ENCODE data around the gene BICD2. TPM values are rescaled to one million over a fixed set of nuclear protein-coding genes. Genes with fewer than 3 reads are reported as not detected.

Gene BICD2
- total RNA-seq, 1 experiment from 2014 or later: 25.6 TPM

GRCh38 chr9:92714016-92714415 is 50.6 kb downstream of the BICD2 start:
- Histone ChIP-seq H3K9ac (ENCODE audit: low read length) (no peak overlapping the region), H2AFZ (ENCODE audit: low read length) (no peak overlapping the region), H3K9me3 (ENCODE audit: low read length) (no peaks in the 10 kb centered on the region)

GRCh38 chr9:92713528-92713927 is 51.1 kb downstream of the BICD2 start:
- H3K27me3 ChIP-seq (ENCODE audit: low read length): no peaks in the 10 kb centered on the region
- no peaks in the 10 kb centered on the region for H4K20me1 ChIP-seq (ENCODE audit: insufficient read depth, low read depth, low read length)
- no peak for DNase-seq
- H3K27ac ChIP-seq (ENCODE audit: low read length): no peak overlapping the region
- no peak overlapping the region for H3K4me3 ChIP-seq (ENCODE audit: low read length)
- H3K9me2 ChIP-seq (replicated peaks; ENCODE audit: insufficient read depth, low read length): no peaks in the 10 kb centered on the region
- H2AFZ ChIP-seq (ENCODE audit: low read length): no peak overlapping the region
- H3K9ac ChIP-seq (ENCODE audit: low read length): no peak overlapping the region
- H3K36me3 ChIP-seq (ENCODE audit: insufficient read depth, low read length): peaks cover 15% of the 10 kb centered on the region
- peaks cover 38% of the 10 kb centered on the region for H3K4me1 ChIP-seq (ENCODE audit: low read length)
- no peak overlapping the region for H3K4me2 ChIP-seq (ENCODE audit: low read depth, low read length, poor library complexity, severe bottlenecking)
- peaks cover 34% of the 10 kb centered on the region for H3K79me2 ChIP-seq (ENCODE audit: low read length)
- H3K9me3 ChIP-seq (ENCODE audit: low read length): no peaks in the 10 kb centered on the region

More at GRCh38 chr9:92714016-92714415, 50.6 kb downstream of the BICD2 start:
- H3K27me3 ChIP-seq (ENCODE audit: low read length): no peaks in the 10 kb centered on the region
- H3K36me3 ChIP-seq (ENCODE audit: insufficient read depth, low read length): peaks cover 15% of the 10 kb centered on the region
- no peak for DNase-seq
- peaks cover 34% of the 10 kb centered on the region for H3K79me2 ChIP-seq (ENCODE audit: low read length)
- no peaks in the 10 kb centered on the region for H3K9me2 ChIP-seq (replicated peaks; ENCODE audit: insufficient read depth, low read length)
- peaks cover 43% of the 10 kb centered on the region for H3K4me1 ChIP-seq (ENCODE audit: low read length)
- H3K4me2 ChIP-seq (ENCODE audit: low read depth, low read length, poor library complexity, severe bottlenecking): no peak overlapping the region
- H3K4me3 ChIP-seq (ENCODE audit: low read length): no peak overlapping the region
- H4K20me1 ChIP-seq (ENCODE audit: insufficient read depth, low read depth, low read length): no peaks in the 10 kb centered on the region
- H3K27ac ChIP-seq (ENCODE audit: low read length): no peak overlapping the region

DNA sequence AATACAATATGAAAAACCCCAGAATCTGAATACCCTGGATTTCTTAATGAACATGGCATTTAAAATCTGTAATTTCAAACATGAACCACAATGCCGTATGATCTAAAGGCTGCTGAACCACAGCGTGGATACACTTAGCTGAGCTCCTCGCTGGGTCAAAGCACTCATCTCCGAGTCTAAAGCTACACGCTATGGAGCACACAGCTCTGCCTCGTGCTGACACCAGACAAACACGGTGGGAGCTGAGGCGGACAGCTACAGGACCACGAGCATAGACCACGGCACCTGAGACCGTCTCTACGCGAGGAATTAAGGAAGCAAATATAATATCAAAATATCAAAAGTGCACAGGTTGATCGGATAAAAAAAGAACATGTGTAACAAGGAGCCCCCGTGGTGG is 51.9 kb downstream of the BICD2 start:
- peaks cover 31% of the 10 kb centered on the region for H3K4me1 ChIP-seq (ENCODE audit: low read length)
- no peaks in the 10 kb centered on the region for H3K27me3 ChIP-seq (ENCODE audit: low read length)
- peaks cover 15% of the 10 kb centered on the region for H3K36me3 ChIP-seq (ENCODE audit: insufficient read depth, low read length)
- no peak overlapping the region for H3K4me2 ChIP-seq (ENCODE audit: low read depth, low read length, poor library complexity, severe bottlenecking)
- no peaks in the 10 kb centered on the region for H4K20me1 ChIP-seq (ENCODE audit: insufficient read depth, low read depth, low read length)
- H2AFZ ChIP-seq (ENCODE audit: low read length): no peak overlapping the region
- H3K27ac ChIP-seq (ENCODE audit: low read length): no peak overlapping the region
- no peak overlapping the region for H3K4me3 ChIP-seq (ENCODE audit: low read length)
- no peaks in the 10 kb centered on the region for H3K9me3 ChIP-seq (ENCODE audit: low read length)
- H3K79me2 ChIP-seq (ENCODE audit: low read length): peaks cover 34% of the 10 kb centered on the region
- no peak overlapping the region for H3K9ac ChIP-seq (ENCODE audit: low read length)
- no peak for DNase-seq
- no peaks in the 10 kb centered on the region for H3K9me2 ChIP-seq (replicated peaks; ENCODE audit: insufficient read depth, low read length)

DNA sequence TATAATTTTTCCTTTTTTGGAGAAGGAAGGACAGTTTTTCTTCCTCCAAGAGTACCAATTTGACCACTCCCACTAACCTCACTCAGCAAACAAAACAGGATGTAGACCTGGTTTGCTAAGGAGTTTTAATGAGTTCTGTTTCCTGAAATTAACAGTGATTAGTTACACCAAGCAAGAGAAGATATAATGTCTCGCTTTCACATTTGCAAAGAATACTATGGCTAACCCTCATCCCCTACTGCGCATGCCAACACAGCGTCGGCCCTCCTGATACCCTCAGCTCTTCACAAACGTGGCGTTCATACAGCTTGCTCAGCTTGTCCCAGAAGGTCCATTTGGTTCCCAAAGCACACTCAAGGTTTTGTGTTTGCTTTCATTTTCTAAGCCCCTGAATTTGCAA is 52.8 kb downstream of the BICD2 start:
- no peak for DNase-seq
- H3K9ac ChIP-seq (ENCODE audit: low read length): no peak overlapping the region
- H3K27ac ChIP-seq (ENCODE audit: low read length): no peak overlapping the region
- no peaks in the 10 kb centered on the region for H4K20me1 ChIP-seq (ENCODE audit: insufficient read depth, low read depth, low read length)
- no peaks in the 10 kb centered on the region for H3K9me3 ChIP-seq (ENCODE audit: low read length)
- H2AFZ ChIP-seq (ENCODE audit: low read length): no peak overlapping the region
- no peaks in the 10 kb centered on the region for H3K9me2 ChIP-seq (replicated peaks; ENCODE audit: insufficient read depth, low read length)
- peaks cover 15% of the 10 kb centered on the region for H3K36me3 ChIP-seq (ENCODE audit: insufficient read depth, low read length)
- H3K27me3 ChIP-seq (ENCODE audit: low read length): no peaks in the 10 kb centered on the region
- no peak overlapping the region for H3K4me2 ChIP-seq (ENCODE audit: low read depth, low read length, poor library complexity, severe bottlenecking)
- no peak overlapping the region for H3K4me3 ChIP-seq (ENCODE audit: low read length)
- H3K79me2 ChIP-seq (ENCODE audit: low read length): peaks cover 32% of the 10 kb centered on the region
- H3K4me1 ChIP-seq (ENCODE audit: low read length): peaks cover 22% of the 10 kb centered on the region

DNA sequence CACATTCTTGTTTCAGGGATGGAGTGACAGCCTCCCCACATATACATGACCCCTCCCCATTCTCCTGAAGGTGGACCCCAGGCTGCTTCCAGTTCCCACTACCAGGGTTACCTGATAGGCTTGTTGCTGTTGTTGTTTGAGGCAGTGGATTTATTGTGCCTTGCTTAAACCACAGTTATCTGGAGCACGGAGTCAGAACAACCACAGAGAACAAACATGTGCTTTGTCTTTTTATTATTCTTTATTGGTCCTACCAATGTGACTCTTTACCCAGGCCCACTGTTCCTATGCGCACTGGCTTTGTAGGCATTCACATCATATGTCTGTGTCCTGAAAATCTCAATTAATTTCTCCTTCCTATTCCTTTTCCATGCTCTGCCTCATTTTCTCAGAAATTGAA is 53.5 kb downstream of the BICD2 start:
- Histone ChIP-seq H3K9me2 (replicated peaks; ENCODE audit: insufficient read depth, low read length) (no peaks in the 10 kb centered on the region), H3K9me3 (ENCODE audit: low read length) (no peaks in the 10 kb centered on the region), H3K79me2 (ENCODE audit: low read length) (peaks cover 28% of the 10 kb centered on the region), H3K27me3 (ENCODE audit: low read length) (no peaks in the 10 kb centered on the region), H3K9ac (ENCODE audit: low read length) (no peak overlapping the region), H3K36me3 (ENCODE audit: insufficient read depth, low read length) (peaks cover 15% of the 10 kb centered on the region), H3K4me1 (ENCODE audit: low read length) (peaks cover 18% of the 10 kb centered on the region), H2AFZ (ENCODE audit: low read length) (no peak overlapping the region), H3K4me2 (ENCODE audit: low read depth, low read length, poor library complexity, severe bottlenecking) (no peak overlapping the region), H3K27ac (ENCODE audit: low read length) (no peak overlapping the region), H3K4me3 (ENCODE audit: low read length) (no peak overlapping the region), H4K20me1 (ENCODE audit: insufficient read depth, low read depth, low read length) (no peaks in the 10 kb centered on the region)
- DNase-seq: no peak

DNA sequence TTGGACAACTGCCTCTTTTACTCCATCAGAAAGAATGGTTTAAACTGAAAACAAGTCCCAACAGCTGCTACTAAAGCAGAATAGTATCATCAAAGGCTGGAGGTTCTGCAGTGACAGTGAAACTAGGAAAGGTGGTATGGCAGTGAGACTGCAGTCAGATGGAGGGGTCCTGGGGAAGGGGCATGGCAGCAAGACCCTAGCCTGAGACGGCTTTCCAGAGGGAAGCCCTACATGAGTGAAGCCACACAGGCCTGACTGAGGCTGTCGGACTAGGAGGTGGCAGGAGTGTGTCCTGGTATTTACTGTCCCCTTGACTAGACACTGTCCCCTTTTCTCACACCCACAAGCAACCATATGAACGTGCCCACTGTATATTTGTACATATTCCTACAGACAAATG is 54.3 kb downstream of the BICD2 start:
- Histone ChIP-seq H3K4me2 (ENCODE audit: low read depth, low read length, poor library complexity, severe bottlenecking) (no peak overlapping the region), H2AFZ (ENCODE audit: low read length) (no peak overlapping the region), H3K27me3 (ENCODE audit: low read length) (no peaks in the 10 kb centered on the region), H3K4me1 (ENCODE audit: low read length) (peaks cover 18% of the 10 kb centered on the region), H4K20me1 (ENCODE audit: insufficient read depth, low read depth, low read length) (no peaks in the 10 kb centered on the region), H3K4me3 (ENCODE audit: low read length) (no peak overlapping the region), H3K36me3 (ENCODE audit: insufficient read depth, low read length) (peaks cover 7% of the 10 kb centered on the region), H3K9ac (ENCODE audit: low read length) (no peak overlapping the region), H3K9me2 (replicated peaks; ENCODE audit: insufficient read depth, low read length) (no peaks in the 10 kb centered on the region), H3K79me2 (ENCODE audit: low read length) (peaks cover 24% of the 10 kb centered on the region), H3K9me3 (ENCODE audit: low read length) (no peaks in the 10 kb centered on the region), H3K27ac (ENCODE audit: low read length) (no peak overlapping the region)
- no peak for DNase-seq

DNA sequence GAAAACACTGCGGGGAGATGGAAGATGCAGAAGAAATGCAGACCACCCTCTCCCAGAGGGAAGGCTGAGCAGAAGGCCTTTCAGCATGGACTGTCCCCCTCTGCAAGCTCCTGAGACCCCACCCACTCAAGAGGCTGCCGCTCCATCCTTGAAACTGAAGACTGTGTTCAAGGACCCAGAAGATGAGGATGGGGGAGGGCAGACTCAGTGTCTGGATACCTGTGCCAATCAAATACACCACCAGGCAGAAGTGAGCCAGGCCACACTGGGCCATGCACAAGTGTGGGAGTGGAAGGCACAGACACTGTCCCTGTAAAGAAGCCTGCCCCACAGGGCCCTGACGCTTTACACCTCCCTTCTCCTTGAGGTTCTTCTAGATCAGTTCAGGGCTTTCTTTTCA is 54.7 kb downstream of the BICD2 start:
- H3K9me3 ChIP-seq (ENCODE audit: low read length): no peaks in the 10 kb centered on the region
- H3K4me1 ChIP-seq (ENCODE audit: low read length): peaks cover 18% of the 10 kb centered on the region
- no peak overlapping the region for H3K4me2 ChIP-seq (ENCODE audit: low read depth, low read length, poor library complexity, severe bottlenecking)
- no peak overlapping the region for H2AFZ ChIP-seq (ENCODE audit: low read length)
- H3K79me2 ChIP-seq (ENCODE audit: low read length): peaks cover 22% of the 10 kb centered on the region
- peaks cover 3% of the 10 kb centered on the region; the same call in 1 of the 2 replicates for H3K36me3 ChIP-seq (ENCODE audit: insufficient read depth, low read length)
- no peak for DNase-seq
- H3K27me3 ChIP-seq (ENCODE audit: low read length): no peaks in the 10 kb centered on the region
- H3K9me2 ChIP-seq (replicated peaks; ENCODE audit: insufficient read depth, low read length): no peaks in the 10 kb centered on the region
- H3K4me3 ChIP-seq (ENCODE audit: low read length): no peak overlapping the region
- H4K20me1 ChIP-seq (ENCODE audit: insufficient read depth, low read depth, low read length): no peaks in the 10 kb centered on the region
- H3K27ac ChIP-seq (ENCODE audit: low read length): peak overlapping the region; percentile 33; the same call in 1 of the 2 replicates
- H3K9ac ChIP-seq (ENCODE audit: low read length): no peak overlapping the region

DNA sequence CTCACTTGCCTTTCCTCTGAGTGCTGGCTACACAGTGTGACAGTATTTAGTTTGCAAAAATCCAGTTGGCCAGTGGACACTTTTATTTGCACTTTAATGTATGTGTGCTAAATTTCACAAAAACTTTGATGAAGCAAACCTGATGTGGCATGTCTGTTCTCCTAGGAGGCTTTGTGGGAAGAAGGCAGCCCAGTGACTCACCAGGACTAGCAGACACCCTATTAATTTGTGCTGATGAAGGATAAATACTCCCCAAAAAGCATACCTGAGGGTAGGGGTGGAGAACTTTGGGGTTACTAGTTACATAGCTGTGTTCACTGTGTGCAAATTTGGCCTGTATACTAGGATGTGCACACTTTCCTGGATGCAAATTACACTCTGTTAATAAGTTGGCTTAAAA is 55.4 kb downstream of the BICD2 start:
- Histone ChIP-seq H3K9me2 (replicated peaks; ENCODE audit: insufficient read depth, low read length) (no peaks in the 10 kb centered on the region), H3K79me2 (ENCODE audit: low read length) (peaks cover 23% of the 10 kb centered on the region), H3K9ac (ENCODE audit: low read length) (no peak overlapping the region), H3K4me2 (ENCODE audit: low read depth, low read length, poor library complexity, severe bottlenecking) (no peak overlapping the region), H3K27ac (ENCODE audit: low read length) (peak overlapping the region; percentile 33), H3K9me3 (ENCODE audit: low read length) (no peaks in the 10 kb centered on the region), H3K4me1 (ENCODE audit: low read length) (peaks cover 18% of the 10 kb centered on the region), H4K20me1 (ENCODE audit: insufficient read depth, low read depth, low read length) (no peaks in the 10 kb centered on the region), H2AFZ (ENCODE audit: low read length) (no peak overlapping the region), H3K36me3 (ENCODE audit: insufficient read depth, low read length) (peaks cover 5% of the 10 kb centered on the region; the same call in 1 of the 2 replicates), H3K27me3 (ENCODE audit: low read length) (no peaks in the 10 kb centered on the region), H3K4me3 (ENCODE audit: low read length) (no peak overlapping the region)
- DNase-seq: no peak

DNA sequence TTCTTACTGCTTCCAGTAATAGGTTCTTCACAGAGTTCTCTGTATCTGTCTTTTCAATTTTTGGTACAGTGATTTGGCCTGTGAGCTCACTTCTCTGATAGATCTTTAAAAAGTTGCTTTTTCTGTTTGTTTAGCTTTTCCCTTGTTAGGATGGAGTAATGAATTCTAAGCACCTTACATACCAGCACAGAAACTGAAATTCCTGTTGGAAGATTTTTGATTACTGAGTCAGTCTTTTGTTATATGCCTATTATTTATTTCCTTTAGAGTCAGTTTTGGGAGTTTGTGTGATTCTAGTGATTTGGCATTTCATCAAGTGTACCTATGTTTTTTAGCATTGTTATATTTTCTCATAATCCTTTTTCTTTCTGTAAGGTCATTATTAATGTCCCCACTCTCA is 57.1 kb downstream of the BICD2 start:
- H3K4me3 ChIP-seq (ENCODE audit: low read length): no peak overlapping the region
- H3K36me3 ChIP-seq (ENCODE audit: insufficient read depth, low read length): peaks cover 8% of the 10 kb centered on the region; the same call in 1 of the 2 replicates
- no peaks in the 10 kb centered on the region for H4K20me1 ChIP-seq (ENCODE audit: insufficient read depth, low read depth, low read length)
- peaks cover 20% of the 10 kb centered on the region for H3K79me2 ChIP-seq (ENCODE audit: low read length)
- peaks cover 18% of the 10 kb centered on the region for H3K4me1 ChIP-seq (ENCODE audit: low read length)
- no peak overlapping the region for H3K4me2 ChIP-seq (ENCODE audit: low read depth, low read length, poor library complexity, severe bottlenecking)
- DNase-seq: no peak
- no peaks in the 10 kb centered on the region for H3K9me2 ChIP-seq (replicated peaks; ENCODE audit: insufficient read depth, low read length)
- no peak overlapping the region for H2AFZ ChIP-seq (ENCODE audit: low read length)
- H3K9me3 ChIP-seq (ENCODE audit: low read length): no peaks in the 10 kb centered on the region
- H3K27ac ChIP-seq (ENCODE audit: low read length): no peak overlapping the region
- H3K9ac ChIP-seq (ENCODE audit: low read length): no peak overlapping the region
- H3K27me3 ChIP-seq (ENCODE audit: low read length): no peaks in the 10 kb centered on the region
